ENCODE measurements around the gene LCP2. TPM values are rescaled to one million over a fixed set of nuclear protein-coding genes. Genes with fewer than 3 reads are reported as not detected.

Gene LCP2
- total RNA-seq, 1 donor, result not detected

- DNase-seq (ENCODE audit: insufficient read length, low spot score, missing footprints), result no peak
Measured at GRCh38 chr5:170296036-170296934, 1.3 kb downstream of the LCP2 start.

GRCh38 chr5:170294556-170294955, 3.0 kb downstream of the LCP2 start:
- no peak overlapping the region for H3K4me3 ChIP-seq (ENCODE audit: insufficient read depth, low read length)
- H3K9me3 ChIP-seq (ENCODE audit: low read depth, low read length), result no peaks in the 10 kb centered on the region
- no peaks in the 10 kb centered on the region for H3K79me2 ChIP-seq (ENCODE audit: insufficient read depth, low read length)
- no peak for TF ChIP-seq CTCF (IDR thresholded peaks at IDR 0.05; ENCODE audit: extremely low read depth, low read depth, low read length)
- DNase-seq (ENCODE audit: insufficient read length, low spot score, missing footprints), result no peak
- H3K4me2 ChIP-seq (ENCODE audit: insufficient read depth, low read length), result no peak overlapping the region
- H3K36me3 ChIP-seq (ENCODE audit: insufficient read depth, low read length), result no peaks in the 10 kb centered on the region
- H4K20me1 ChIP-seq (ENCODE audit: insufficient read depth, low read length), result no peaks in the 10 kb centered on the region
- no peak overlapping the region for H3K27ac ChIP-seq (ENCODE audit: low read depth, low read length)
- no peaks in the 10 kb centered on the region for H3K4me1 ChIP-seq (ENCODE audit: insufficient read depth, low read length)
- no peak overlapping the region for H2AFZ ChIP-seq (ENCODE audit: low read length)
- peaks cover 18% of the 10 kb centered on the region for H3K27me3 ChIP-seq (ENCODE audit: insufficient read depth, low read length)

More at GRCh38 chr5:170296036-170296934, 1.3 kb downstream of the LCP2 start:
- Histone ChIP-seq H3K4me2 (ENCODE audit: insufficient read depth, low read length) (no peak overlapping the region), H3K36me3 (ENCODE audit: insufficient read depth, low read length) (no peaks in the 10 kb centered on the region), H3K79me2 (ENCODE audit: insufficient read depth, low read length) (no peaks in the 10 kb centered on the region), H3K27ac (ENCODE audit: low read depth, low read length) (no peak overlapping the region), H3K4me1 (ENCODE audit: insufficient read depth, low read length) (no peaks in the 10 kb centered on the region), H2AFZ (ENCODE audit: low read length) (no peak overlapping the region), H3K27me3 (ENCODE audit: insufficient read depth, low read length) (peaks cover 14% of the 10 kb centered on the region), H4K20me1 (ENCODE audit: insufficient read depth, low read length) (no peaks in the 10 kb centered on the region), H3K9me3 (ENCODE audit: low read depth, low read length) (no peaks in the 10 kb centered on the region), H3K4me3 (ENCODE audit: insufficient read depth, low read length) (no peak overlapping the region)
- TF ChIP-seq CTCF (IDR thresholded peaks at IDR 0.05; ENCODE audit: extremely low read depth, low read depth, low read length), result no peak

- Histone ChIP-seq H3K4me2 (ENCODE audit: insufficient read depth, low read length) (no peak overlapping the region), H2AFZ (ENCODE audit: low read length) (no peak overlapping the region), H3K27ac (ENCODE audit: low read depth, low read length) (no peak overlapping the region), H3K9me3 (ENCODE audit: low read depth, low read length) (no peaks in the 10 kb centered on the region), H3K27me3 (ENCODE audit: insufficient read depth, low read length) (peaks cover 18% of the 10 kb centered on the region), H3K4me1 (ENCODE audit: insufficient read depth, low read length) (no peaks in the 10 kb centered on the region), H3K36me3 (ENCODE audit: insufficient read depth, low read length) (no peaks in the 10 kb centered on the region), H3K4me3 (ENCODE audit: insufficient read depth, low read length) (no peak overlapping the region), H4K20me1 (ENCODE audit: insufficient read depth, low read length) (no peaks in the 10 kb centered on the region), H3K79me2 (ENCODE audit: insufficient read depth, low read length) (no peaks in the 10 kb centered on the region)
- DNase-seq (ENCODE audit: insufficient read length, low spot score, missing footprints), result no peak
- TF ChIP-seq CTCF (IDR thresholded peaks at IDR 0.05; ENCODE audit: extremely low read depth, low read depth, low read length), result no peak
Measured at GRCh38 chr5:170294057-170294456, 3.5 kb downstream of the LCP2 start.

GRCh38 chr5:170293273-170293672, 4.3 kb downstream of the LCP2 start:
- Histone ChIP-seq H3K4me1 (ENCODE audit: insufficient read depth, low read length) (no peaks in the 10 kb centered on the region), H3K4me3 (ENCODE audit: insufficient read depth, low read length) (no peak overlapping the region), H3K27me3 (ENCODE audit: insufficient read depth, low read length) (peaks cover 18% of the 10 kb centered on the region), H2AFZ (ENCODE audit: low read length) (no peak overlapping the region), H4K20me1 (ENCODE audit: insufficient read depth, low read length) (no peaks in the 10 kb centered on the region), H3K27ac (ENCODE audit: low read depth, low read length) (no peak overlapping the region), H3K9me3 (ENCODE audit: low read depth, low read length) (no peaks in the 10 kb centered on the region), H3K36me3 (ENCODE audit: insufficient read depth, low read length) (no peaks in the 10 kb centered on the region), H3K79me2 (ENCODE audit: insufficient read depth, low read length) (no peaks in the 10 kb centered on the region), H3K4me2 (ENCODE audit: insufficient read depth, low read length) (no peak overlapping the region)
- no peak for DNase-seq (ENCODE audit: insufficient read length, low spot score, missing footprints)
- TF ChIP-seq CTCF (IDR thresholded peaks at IDR 0.05; ENCODE audit: extremely low read depth, low read depth, low read length), result no peak

Data from osteoblast (primary cell).